ENCODE measurements around the gene DNPH1.

DNPH1 gene

DNA sequence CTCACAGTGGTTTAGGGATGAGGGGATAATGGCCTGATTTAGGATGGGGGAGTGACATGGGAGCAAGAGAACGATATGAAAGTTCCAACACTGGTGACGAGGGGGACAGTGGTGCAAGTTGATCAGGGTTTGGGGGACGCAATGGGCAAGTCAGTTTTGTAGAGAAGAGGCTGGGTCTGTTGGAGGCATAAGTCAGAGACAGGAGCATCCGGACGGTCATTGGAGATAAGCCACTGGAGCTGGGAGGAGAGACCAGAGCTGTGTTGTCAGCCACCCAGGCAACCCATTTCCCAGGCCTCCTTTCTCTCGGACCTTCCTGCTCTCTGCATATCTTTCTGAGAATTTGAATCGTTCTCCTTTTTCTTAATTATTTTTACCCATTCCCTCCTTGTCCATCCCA, 9.5 kb downstream of the DNPH1 start (continued):
- TF ChIP-seq, protein P1, sequence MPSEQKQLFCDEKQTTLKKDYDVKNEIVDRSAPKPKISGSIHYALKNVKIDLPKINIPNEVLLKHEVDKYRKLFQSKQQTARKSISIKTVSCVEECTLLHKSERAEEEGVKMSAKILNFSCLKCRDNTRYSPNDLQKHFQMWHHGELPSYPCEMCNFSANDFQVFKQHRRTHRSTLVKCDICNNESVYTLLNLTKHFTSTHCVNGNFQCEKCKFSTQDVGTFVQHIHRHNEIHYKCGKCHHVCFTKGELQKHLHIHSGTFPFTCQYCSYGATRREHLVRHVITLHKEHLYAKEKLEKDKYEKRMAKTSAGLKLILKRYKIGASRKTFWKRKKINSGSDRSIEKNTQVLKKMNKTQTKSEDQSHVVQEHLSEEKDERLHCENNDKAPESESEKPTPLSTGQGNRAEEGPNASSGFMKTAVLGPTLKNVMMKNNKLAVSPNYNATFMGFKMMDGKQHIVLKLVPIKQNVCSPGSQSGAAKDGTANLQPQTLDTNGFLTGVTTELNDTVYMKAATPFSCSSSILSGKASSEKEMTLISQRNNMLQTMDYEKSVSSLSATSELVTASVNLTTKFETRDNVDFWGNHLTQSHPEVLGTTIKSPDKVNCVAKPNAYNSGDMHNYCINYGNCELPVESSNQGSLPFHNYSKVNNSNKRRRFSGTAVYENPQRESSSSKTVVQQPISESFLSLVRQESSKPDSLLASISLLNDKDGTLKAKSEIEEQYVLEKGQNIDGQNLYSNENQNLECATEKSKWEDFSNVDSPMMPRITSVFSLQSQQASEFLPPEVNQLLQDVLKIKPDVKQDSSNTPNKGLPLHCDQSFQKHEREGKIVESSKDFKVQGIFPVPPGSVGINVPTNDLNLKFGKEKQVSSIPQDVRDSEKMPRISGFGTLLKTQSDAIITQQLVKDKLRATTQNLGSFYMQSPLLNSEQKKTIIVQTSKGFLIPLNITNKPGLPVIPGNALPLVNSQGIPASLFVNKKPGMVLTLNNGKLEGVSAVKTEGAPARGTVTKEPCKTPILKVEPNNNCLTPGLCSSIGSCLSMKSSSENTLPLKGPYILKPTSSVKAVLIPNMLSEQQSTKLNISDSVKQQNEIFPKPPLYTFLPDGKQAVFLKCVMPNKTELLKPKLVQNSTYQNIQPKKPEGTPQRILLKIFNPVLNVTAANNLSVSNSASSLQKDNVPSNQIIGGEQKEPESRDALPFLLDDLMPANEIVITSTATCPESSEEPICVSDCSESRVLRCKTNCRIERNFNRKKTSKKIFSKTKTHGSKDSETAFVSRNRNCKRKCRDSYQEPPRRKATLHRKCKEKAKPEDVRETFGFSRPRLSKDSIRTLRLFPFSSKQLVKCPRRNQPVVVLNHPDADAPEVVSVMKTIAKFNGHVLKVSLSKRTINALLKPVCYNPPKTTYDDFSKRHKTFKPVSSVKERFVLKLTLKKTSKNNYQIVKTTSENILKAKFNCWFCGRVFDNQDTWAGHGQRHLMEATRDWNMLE (tag by site-specific recombination; conservative IDR thresholded peaks at IDR 0.05; ENCODE audit: low read depth) = no peak
- TF ChIP-seq ZNF335 (tag by site-specific recombination; conservative IDR thresholded peaks at IDR 0.05) = no peak
- no peak for TF ChIP-seq ZSCAN16 (tag by site-specific recombination; IDR thresholded peaks at IDR 0.05)

GRCh38 chr6:43219119-43219518, 10.2 kb downstream of the DNPH1 start:
- no peaks in the 10 kb centered on the region for H3K4me1 ChIP-seq (ENCODE audit: control insufficient read depth, insufficient read depth, low read length)
- H3K27ac ChIP-seq (ENCODE audit: extremely low read depth, low read depth, low read length) = no peak overlapping the region
- no peak for TF ChIP-seq ZNF768 (tag by site-specific recombination; IDR thresholded peaks at IDR 0.05)
- TF ChIP-seq, protein P2, sequence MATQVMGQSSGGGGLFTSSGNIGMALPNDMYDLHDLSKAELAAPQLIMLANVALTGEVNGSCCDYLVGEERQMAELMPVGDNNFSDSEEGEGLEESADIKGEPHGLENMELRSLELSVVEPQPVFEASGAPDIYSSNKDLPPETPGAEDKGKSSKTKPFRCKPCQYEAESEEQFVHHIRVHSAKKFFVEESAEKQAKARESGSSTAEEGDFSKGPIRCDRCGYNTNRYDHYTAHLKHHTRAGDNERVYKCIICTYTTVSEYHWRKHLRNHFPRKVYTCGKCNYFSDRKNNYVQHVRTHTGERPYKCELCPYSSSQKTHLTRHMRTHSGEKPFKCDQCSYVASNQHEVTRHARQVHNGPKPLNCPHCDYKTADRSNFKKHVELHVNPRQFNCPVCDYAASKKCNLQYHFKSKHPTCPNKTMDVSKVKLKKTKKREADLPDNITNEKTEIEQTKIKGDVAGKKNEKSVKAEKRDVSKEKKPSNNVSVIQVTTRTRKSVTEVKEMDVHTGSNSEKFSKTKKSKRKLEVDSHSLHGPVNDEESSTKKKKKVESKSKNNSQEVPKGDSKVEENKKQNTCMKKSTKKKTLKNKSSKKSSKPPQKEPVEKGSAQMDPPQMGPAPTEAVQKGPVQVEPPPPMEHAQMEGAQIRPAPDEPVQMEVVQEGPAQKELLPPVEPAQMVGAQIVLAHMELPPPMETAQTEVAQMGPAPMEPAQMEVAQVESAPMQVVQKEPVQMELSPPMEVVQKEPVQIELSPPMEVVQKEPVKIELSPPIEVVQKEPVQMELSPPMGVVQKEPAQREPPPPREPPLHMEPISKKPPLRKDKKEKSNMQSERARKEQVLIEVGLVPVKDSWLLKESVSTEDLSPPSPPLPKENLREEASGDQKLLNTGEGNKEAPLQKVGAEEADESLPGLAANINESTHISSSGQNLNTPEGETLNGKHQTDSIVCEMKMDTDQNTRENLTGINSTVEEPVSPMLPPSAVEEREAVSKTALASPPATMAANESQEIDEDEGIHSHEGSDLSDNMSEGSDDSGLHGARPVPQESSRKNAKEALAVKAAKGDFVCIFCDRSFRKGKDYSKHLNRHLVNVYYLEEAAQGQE (tag by site-specific recombination; IDR thresholded peaks at IDR 0.05) = peak; percentile 81
- no peaks in the 10 kb centered on the region for H3K9me3 ChIP-seq (ENCODE audit: control insufficient read depth, insufficient read depth, low read depth, low read length)
- POLR2A ChIA-PET = interaction anchor here (3.2 kb wide), 1 partner anchor 10 kb away, joined by 16 read pairs; the partner anchor contains the start of gene DNPH1
- H3K4me3 ChIP-seq (ENCODE audit: low read depth, low read length) = no peak overlapping the region
- CTCF ChIA-PET = interaction anchor here (0.5 to 4.6 kb wide), 2 partner anchors 10 to 243 kb away, joined by 5 to 20 read pairs; partner anchors contain the start of gene DNPH1
- peaks cover 0 to 25% of the 10 kb centered on the region in 2 experiments; a peak in 2 of 3 replicates for H3K36me3 ChIP-seq (ENCODE audit: control insufficient read depth in 2 of 2, insufficient read depth in 1 of 2, low read length in 2 of 2)

DNA sequence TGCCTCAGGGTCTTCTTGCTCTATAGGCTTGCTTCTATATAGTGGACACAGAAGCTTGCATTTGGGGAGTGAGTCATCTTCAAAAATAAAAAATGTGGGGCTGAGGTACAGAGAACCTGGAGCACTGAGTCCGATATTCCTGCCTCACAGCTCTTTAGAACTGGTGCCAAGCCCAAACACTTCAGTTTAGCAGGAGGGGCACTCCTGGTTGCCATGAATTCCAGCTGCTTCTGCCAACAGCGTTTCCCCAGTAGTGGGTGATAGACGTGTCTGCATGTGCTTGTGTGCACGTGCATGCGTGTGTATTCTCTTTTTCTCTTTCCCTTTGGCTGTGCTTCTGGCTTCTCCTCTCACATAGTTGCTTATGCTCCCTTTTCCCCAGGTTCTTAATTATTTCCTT, 11.9 kb downstream of the DNPH1 start:
- CTCF ChIA-PET = interaction anchor here (1.3 to 4.6 kb wide), 2 partner anchors 12 to 117 kb away, joined by 3 to 20 read pairs; partner anchors contain the start of gene DNPH1
- H3K4me3 ChIP-seq (ENCODE audit: low read depth, low read length) = no peak overlapping the region

DNA sequence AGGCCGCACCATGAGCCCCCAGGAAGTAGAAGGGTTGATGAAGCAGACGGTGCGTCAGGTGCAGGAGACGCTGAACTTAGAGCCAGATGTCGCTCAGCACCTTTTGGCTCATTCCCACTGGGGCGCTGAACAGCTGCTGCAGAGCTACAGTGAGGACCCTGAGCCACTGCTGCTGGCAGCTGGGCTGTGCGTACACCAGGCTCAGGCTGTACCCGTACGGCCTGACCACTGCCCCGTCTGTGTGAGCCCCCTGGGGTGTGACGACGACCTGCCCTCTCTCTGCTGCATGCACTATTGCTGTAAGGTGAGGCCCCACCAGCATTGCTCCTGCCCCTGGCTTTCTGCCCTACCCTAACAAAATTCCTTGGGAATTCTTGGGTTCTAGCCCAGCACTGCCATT, 13.1 kb downstream of the DNPH1 start:
- TF ChIP-seq ZNF529 (tag by site-specific recombination; IDR thresholded peaks at IDR 0.05; ENCODE audit: insufficient replicate concordance) = no peak
- H3K4me3 ChIP-seq (ENCODE audit: low read depth, low read length) = no peak overlapping the region
- no peaks in the 10 kb centered on the region for H3K4me1 ChIP-seq (ENCODE audit: control insufficient read depth, insufficient read depth, low read length)
- CTCF ChIA-PET = interaction anchor here (4.6 kb wide), 1 partner anchor 13 kb away, joined by 20 read pairs; the partner anchor contains the start of gene DNPH1
- peaks cover 0 to 11% of the 10 kb centered on the region in 2 experiments; a peak in 2 of 3 replicates for H3K36me3 ChIP-seq (ENCODE audit: control insufficient read depth in 2 of 2, insufficient read depth in 1 of 2, low read length in 2 of 2)
- POLR2A ChIA-PET = interaction anchor here (0.5 kb wide), 1 partner anchor 181 kb away, joined by 3 read pairs; no protein-coding TSS in a partner anchor
- H3K9me3 ChIP-seq (ENCODE audit: control insufficient read depth, insufficient read depth, low read depth, low read length) = no peaks in the 10 kb centered on the region
- H3K27ac ChIP-seq (ENCODE audit: extremely low read depth, low read depth, low read length) = no peak overlapping the region

More for the DNA sequence above, 11.9 kb downstream of the DNPH1 start:
- TF ChIP-seq ZNF341 (tag by site-specific recombination; IDR thresholded peaks at IDR 0.05; ENCODE audit: low read depth) (no peak), ZNF76 (tag by site-specific recombination; IDR thresholded peaks at IDR 0.05; ENCODE audit: borderline replicate concordance, low read depth) (no peak), KLF1 (tag by site-specific recombination; IDR thresholded peaks at IDR 0.05) (no peak), ZFHX2 (tag by site-specific recombination; conservative IDR thresholded peaks at IDR 0.05) (no peak), ZNF510 (tag by site-specific recombination; IDR thresholded peaks at IDR 0.05; ENCODE audit: insufficient replicate concordance) (no peak), ZNF433 (tag by site-specific recombination; IDR thresholded peaks at IDR 0.05; ENCODE audit: low read depth) (no peak), ZNF792 (tag by site-specific recombination; IDR thresholded peaks at IDR 0.05) (no peak), ZNF202 (tag by site-specific recombination; IDR thresholded peaks at IDR 0.05; ENCODE audit: borderline replicate concordance) (no peak), GLI4 (tag by site-specific recombination; IDR thresholded peaks at IDR 0.05) (no peak)
- Histone ChIP-seq H3K9me3 (ENCODE audit: control insufficient read depth, insufficient read depth, low read depth, low read length) (no peaks in the 10 kb centered on the region), H3K36me3 (ENCODE audit: control insufficient read depth in 2 of 2, insufficient read depth in 1 of 2, low read length in 2 of 2) (peaks cover 0 to 11% of the 10 kb centered on the region in 2 experiments; a peak in 2 of 3 replicates), H3K27ac (ENCODE audit: extremely low read depth, low read depth, low read length) (no peak overlapping the region), H3K4me1 (ENCODE audit: control insufficient read depth, insufficient read depth, low read length) (no peaks in the 10 kb centered on the region)
- POLR2A ChIA-PET = no interaction called here

Measured in HEK293 (cell line).